ENCODE measurements around the gene LIN7B. TPM values are rescaled to one million over a fixed set of nuclear protein-coding genes. Genes with fewer than 3 reads are reported as not detected.

LIN7B gene
- total and polyA plus RNA-seq, 9 of the 15 experiments (the other 6 are each of a cell fraction or from before 2014, with no cell fraction given), result 0.89 to 15.7 (median 4.0) TPM

GRCh38 chr19:49118565-49119410 lies 4.6 kb downstream of the LIN7B start, which contains the start of gene C19orf73:
C19orf73 (minus strand) TSS chr19:49119143; CDS start chr19:49119022, 121 bp downstream.
- peak within 1 kb of the TSS; percentile 53 for H3K4me3 ChIP-seq
- H3K9me1 ChIP-seq (ENCODE audit: control insufficient read depth, insufficient read depth, low read length), result no peaks in the 10 kb centered on the region
- peak within 1 kb of the TSS; percentile 86 for H3K4me2 ChIP-seq (ENCODE audit: insufficient read depth, low read length)
- no peaks in the 10 kb centered on the region for H3K27me3 ChIP-seq (ENCODE audit: control insufficient read depth in 2 of 2, insufficient read depth in 2 of 2, low read length in 2 of 2)
- peak within 1 kb of the TSS; percentile 98 for H3K27ac ChIP-seq (ENCODE audit: extremely low read depth, low read depth, low read length)
- FAIRE-seq (peak; percentile 96), ATAC-seq (peak; percentile 89), DNase-seq (ENCODE audit: extremely low read depth in 1 of 4, low spot score in 3 of 4) (peak; percentile 96 to 99 (median 97))
- H3K9ac ChIP-seq (ENCODE audit: insufficient read depth in 1 of 2, low read depth in 2 of 2, low read length in 2 of 2), result peak within 1 kb of the TSS; percentile 95 to 98
- no peaks in the 10 kb centered on the region for H3K9me3 ChIP-seq (replicated peaks; ENCODE audit: control insufficient read depth, insufficient read depth, low read depth, low read length)
- H3K79me2 ChIP-seq (ENCODE audit: control insufficient read depth, insufficient read depth, low read length), result peaks cover 22% of the 10 kb centered on the region; the same call in 2 of the 3 replicates
- intact Hi-C loops (cut with micrococcal nuclease) (loop anchor here (5.0 kb wide), 1 partner anchor 39 kb away; the partner anchor contains the start of genes HRC and TRPM4), in situ Hi-C loops (cut with MboI) (loop anchor here (10.0 kb wide), 1 partner anchor 1216 kb away; no protein-coding TSS in a partner anchor)
- H3K36me3 ChIP-seq (ENCODE audit: control insufficient read depth, insufficient read depth, low read length), result peaks cover 11% of the 10 kb centered on the region
- ChIA-PET CTCF (ENCODE audit: low intra/inter-chr PET ratio) (no interaction called here), POLR2A (interaction anchor here (1.2 to 1.6 kb wide), 2 partner anchors 12 to 21 kb away, joined by 3 to 4 read pairs; no protein-coding TSS in a partner anchor)
- BruUV-seq (replicated peaks), result TSS peak; percentile 92
- 2% methylated on average over 52 of the region's 85 CpGs for WGBS (ENCODE audit: insufficient coverage, low coverage, missing lambda C conversion rate)
- peak within 1 kb of the TSS; percentile 91 for H2AFZ ChIP-seq (ENCODE audit: low read depth, low read length)
- H3K4me1 ChIP-seq (replicated peaks in 1 of 2; ENCODE audit: control insufficient read depth in 2 of 2, insufficient read depth in 2 of 2, low read length in 2 of 2), result peaks cover 32 to 65% of the 10 kb centered on the region in 2 experiments
- no peaks in the 10 kb centered on the region; the same call in 1 of the 2 replicates for H4K20me1 ChIP-seq (replicated peaks; ENCODE audit: control insufficient read depth, insufficient read depth, low read length)
- TF ChIP-seq LARP7 (IDR thresholded peaks at IDR 0.05) (no peak), ETV6 (IDR thresholded peaks at IDR 0.05; ENCODE audit: borderline replicate concordance in 1 of 2, low read depth in 2 of 2, low read length in 1 of 2) (no peak), ETV6 (CRISPR knock-in tag; IDR thresholded peaks at IDR 0.05; ENCODE audit: borderline replicate concordance) (no peak), IRF1 (CRISPR knock-in tag; IDR thresholded peaks at IDR 0.05; ENCODE audit: borderline replicate concordance) (no peak), MTA3 (IDR thresholded peaks at IDR 0.05; ENCODE audit: borderline replicate concordance) (peak; percentile 96), LCOR (CRISPR knock-in tag; IDR thresholded peaks at IDR 0.05) (peak; percentile 96), PTBP1 (IDR thresholded peaks at IDR 0.05; ENCODE audit: low read depth, low read length) (no peak), ZNF436 (CRISPR knock-in tag; IDR thresholded peaks at IDR 0.05) (no peak)
- TF ChIP-seq, protein P1, sequence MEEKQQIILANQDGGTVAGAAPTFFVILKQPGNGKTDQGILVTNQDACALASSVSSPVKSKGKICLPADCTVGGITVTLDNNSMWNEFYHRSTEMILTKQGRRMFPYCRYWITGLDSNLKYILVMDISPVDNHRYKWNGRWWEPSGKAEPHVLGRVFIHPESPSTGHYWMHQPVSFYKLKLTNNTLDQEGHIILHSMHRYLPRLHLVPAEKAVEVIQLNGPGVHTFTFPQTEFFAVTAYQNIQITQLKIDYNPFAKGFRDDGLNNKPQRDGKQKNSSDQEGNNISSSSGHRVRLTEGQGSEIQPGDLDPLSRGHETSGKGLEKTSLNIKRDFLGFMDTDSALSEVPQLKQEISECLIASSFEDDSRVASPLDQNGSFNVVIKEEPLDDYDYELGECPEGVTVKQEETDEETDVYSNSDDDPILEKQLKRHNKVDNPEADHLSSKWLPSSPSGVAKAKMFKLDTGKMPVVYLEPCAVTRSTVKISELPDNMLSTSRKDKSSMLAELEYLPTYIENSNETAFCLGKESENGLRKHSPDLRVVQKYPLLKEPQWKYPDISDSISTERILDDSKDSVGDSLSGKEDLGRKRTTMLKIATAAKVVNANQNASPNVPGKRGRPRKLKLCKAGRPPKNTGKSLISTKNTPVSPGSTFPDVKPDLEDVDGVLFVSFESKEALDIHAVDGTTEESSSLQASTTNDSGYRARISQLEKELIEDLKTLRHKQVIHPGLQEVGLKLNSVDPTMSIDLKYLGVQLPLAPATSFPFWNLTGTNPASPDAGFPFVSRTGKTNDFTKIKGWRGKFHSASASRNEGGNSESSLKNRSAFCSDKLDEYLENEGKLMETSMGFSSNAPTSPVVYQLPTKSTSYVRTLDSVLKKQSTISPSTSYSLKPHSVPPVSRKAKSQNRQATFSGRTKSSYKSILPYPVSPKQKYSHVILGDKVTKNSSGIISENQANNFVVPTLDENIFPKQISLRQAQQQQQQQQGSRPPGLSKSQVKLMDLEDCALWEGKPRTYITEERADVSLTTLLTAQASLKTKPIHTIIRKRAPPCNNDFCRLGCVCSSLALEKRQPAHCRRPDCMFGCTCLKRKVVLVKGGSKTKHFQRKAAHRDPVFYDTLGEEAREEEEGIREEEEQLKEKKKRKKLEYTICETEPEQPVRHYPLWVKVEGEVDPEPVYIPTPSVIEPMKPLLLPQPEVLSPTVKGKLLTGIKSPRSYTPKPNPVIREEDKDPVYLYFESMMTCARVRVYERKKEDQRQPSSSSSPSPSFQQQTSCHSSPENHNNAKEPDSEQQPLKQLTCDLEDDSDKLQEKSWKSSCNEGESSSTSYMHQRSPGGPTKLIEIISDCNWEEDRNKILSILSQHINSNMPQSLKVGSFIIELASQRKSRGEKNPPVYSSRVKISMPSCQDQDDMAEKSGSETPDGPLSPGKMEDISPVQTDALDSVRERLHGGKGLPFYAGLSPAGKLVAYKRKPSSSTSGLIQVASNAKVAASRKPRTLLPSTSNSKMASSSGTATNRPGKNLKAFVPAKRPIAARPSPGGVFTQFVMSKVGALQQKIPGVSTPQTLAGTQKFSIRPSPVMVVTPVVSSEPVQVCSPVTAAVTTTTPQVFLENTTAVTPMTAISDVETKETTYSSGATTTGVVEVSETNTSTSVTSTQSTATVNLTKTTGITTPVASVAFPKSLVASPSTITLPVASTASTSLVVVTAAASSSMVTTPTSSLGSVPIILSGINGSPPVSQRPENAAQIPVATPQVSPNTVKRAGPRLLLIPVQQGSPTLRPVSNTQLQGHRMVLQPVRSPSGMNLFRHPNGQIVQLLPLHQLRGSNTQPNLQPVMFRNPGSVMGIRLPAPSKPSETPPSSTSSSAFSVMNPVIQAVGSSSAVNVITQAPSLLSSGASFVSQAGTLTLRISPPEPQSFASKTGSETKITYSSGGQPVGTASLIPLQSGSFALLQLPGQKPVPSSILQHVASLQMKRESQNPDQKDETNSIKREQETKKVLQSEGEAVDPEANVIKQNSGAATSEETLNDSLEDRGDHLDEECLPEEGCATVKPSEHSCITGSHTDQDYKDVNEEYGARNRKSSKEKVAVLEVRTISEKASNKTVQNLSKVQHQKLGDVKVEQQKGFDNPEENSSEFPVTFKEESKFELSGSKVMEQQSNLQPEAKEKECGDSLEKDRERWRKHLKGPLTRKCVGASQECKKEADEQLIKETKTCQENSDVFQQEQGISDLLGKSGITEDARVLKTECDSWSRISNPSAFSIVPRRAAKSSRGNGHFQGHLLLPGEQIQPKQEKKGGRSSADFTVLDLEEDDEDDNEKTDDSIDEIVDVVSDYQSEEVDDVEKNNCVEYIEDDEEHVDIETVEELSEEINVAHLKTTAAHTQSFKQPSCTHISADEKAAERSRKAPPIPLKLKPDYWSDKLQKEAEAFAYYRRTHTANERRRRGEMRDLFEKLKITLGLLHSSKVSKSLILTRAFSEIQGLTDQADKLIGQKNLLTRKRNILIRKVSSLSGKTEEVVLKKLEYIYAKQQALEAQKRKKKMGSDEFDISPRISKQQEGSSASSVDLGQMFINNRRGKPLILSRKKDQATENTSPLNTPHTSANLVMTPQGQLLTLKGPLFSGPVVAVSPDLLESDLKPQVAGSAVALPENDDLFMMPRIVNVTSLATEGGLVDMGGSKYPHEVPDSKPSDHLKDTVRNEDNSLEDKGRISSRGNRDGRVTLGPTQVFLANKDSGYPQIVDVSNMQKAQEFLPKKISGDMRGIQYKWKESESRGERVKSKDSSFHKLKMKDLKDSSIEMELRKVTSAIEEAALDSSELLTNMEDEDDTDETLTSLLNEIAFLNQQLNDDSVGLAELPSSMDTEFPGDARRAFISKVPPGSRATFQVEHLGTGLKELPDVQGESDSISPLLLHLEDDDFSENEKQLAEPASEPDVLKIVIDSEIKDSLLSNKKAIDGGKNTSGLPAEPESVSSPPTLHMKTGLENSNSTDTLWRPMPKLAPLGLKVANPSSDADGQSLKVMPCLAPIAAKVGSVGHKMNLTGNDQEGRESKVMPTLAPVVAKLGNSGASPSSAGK (IDR thresholded peaks at IDR 0.05), result peak; percentile 97
